B cell (primary cell): Measurements from ENCODE around the gene PTPRG. TPM values are rescaled to one million over a fixed set of nuclear protein-coding genes. Genes with fewer than 3 reads are reported as not detected.

Experiments used
- ATAC-seq: fragments of 200-7000 bp; cut with Tn5 transposase; one replicate; pipeline ENCODE4 v1.10.0; 2021; ENCODE audit warnings: low read depth, mild to moderate bottlenecking, moderate number of reproducible peaks, moderate library complexity
- CTCF ChIA-PET: fragments of 350-600 bp; sonication (Branson Sonifier 250); formaldehyde crosslinking; loops from one replicate; lab custom pipeline; 2021; ENCODE audit warnings: antibody characterized with exemption, inconsistent platforms; lab: Charles Lee
- POLR2A ChIA-PET: fragments of 350-600 bp; sonication (Branson Sonifier 250); formaldehyde crosslinking; loops from one replicate; lab custom pipeline; 2021; ENCODE audit warnings: antibody characterized with exemption; lab: Charles Lee
- DNase-seq: peaks from one replicate; pipeline ENCODE4 v3.0.0; 2013
- H2AFZ ChIP-seq: 2 replicates; pipeline ENCODE4 v1.6.1; 2012; ENCODE audit warnings: mild to moderate bottlenecking, low read depth, low read length; ENCODE audit not compliant: insufficient read depth, poor library complexity, severe bottlenecking
- H3K27ac ChIP-seq, 2 donors: 1 replicate in 1 of 2; 2 replicates in 1 of 2; pipeline ENCODE4 v1.5.1; 2012 to 2013; ENCODE audit warnings: low read length in 2 of 2, mild to moderate bottlenecking in 2 of 2, moderate library complexity in 1 of 2
- H3K27me3 ChIP-seq, 4 experiments: fragments of 200-600 bp in 1 of 4; sonication (generic) in 1 of 4; replicated peaks in 1 of 4; 1 replicate in 2 of 4; 2 replicates in 2 of 4; pipeline versions ENCODE4 v1.6.1 to v1.7.0; 2013 to 2016; ENCODE audit warnings: low read length in 3 of 4, mild to moderate bottlenecking in 2 of 4, mixed read lengths in 1 of 4, moderate library complexity in 1 of 4; ENCODE audit not compliant: insufficient read depth in 4 of 4, control insufficient read depth in 3 of 4; ENCODE audit errors: control extremely low read depth in 1 of 4
- H3K36me3 ChIP-seq, 2 experiments: replicated peaks in 1 of 2; 1 replicate in 1 of 2; 2 replicates in 1 of 2; pipeline versions ENCODE4 v1.6.1 to v1.7.1; 2013; ENCODE audit warnings: low read length in 1 of 2; ENCODE audit not compliant: insufficient read depth in 2 of 2, control insufficient read depth in 1 of 2; ENCODE audit errors: control extremely low read depth in 1 of 2, extremely low read depth in 1 of 2
- H3K4me1 ChIP-seq, 2 donors: fragments of 200-600 bp in 1 of 2; sonication (generic) in 1 of 2; 1 replicate in 1 of 2; 2 replicates in 1 of 2; pipeline versions ENCODE4 v1.5.1 to v1.6.1; 2013 to 2017; ENCODE audit warnings: low read length in 2 of 2; ENCODE audit not compliant: control insufficient read depth in 2 of 2, insufficient read depth in 2 of 2
- H3K4me2 ChIP-seq: replicated peaks from 2 replicates; pipeline ENCODE3; 2012; ENCODE audit warnings: mild to moderate bottlenecking, low read depth, low read length; ENCODE audit not compliant: poor library complexity, severe bottlenecking
- H3K4me3 ChIP-seq, 5 experiments: fragments of 200-600 bp in 1 of 5; sonication (generic) in 1 of 5; 1 replicate in 3 of 5; 2 replicates in 2 of 5; pipeline versions ENCODE4 v1.5.1 to v1.7.0; 2011 to 2016; ENCODE audit warnings: low read length in 4 of 5, mild to moderate bottlenecking in 4 of 5, low read depth in 2 of 5, control low read depth in 1 of 5, moderate library complexity in 1 of 5; ENCODE audit not compliant: insufficient read depth in 1 of 5; ENCODE audit errors: control extremely low read depth in 1 of 5, extremely low read depth in 1 of 5
- H3K79me2 ChIP-seq: fragments of 200-600 bp; sonication (generic); one replicate; pipeline ENCODE4 v1.6.0; 2016; ENCODE audit warnings: low read length; ENCODE audit not compliant: control insufficient read depth, insufficient read depth
- H3K9ac ChIP-seq: fragments of 200-600 bp; sonication (generic); 2 replicates; pipeline ENCODE4 v1.6.1; 2017; ENCODE audit warnings: mild to moderate bottlenecking, low read length, moderate library complexity
- H3K9me3 ChIP-seq, 3 donors: one replicate each; pipeline versions ENCODE4 v1.6.1 to v1.7.1; 2013; ENCODE audit warnings: low read length in 2 of 3; ENCODE audit not compliant: control insufficient read depth in 2 of 3, insufficient read depth in 1 of 3; ENCODE audit errors: control extremely low read depth in 1 of 3
- H4K20me1 ChIP-seq: 2 replicates; pipeline ENCODE4 v1.6.0; 2012; ENCODE audit warnings: mild to moderate bottlenecking, low read length; ENCODE audit not compliant: insufficient read depth, control insufficient read depth, poor library complexity, severe bottlenecking
- H3K27ac Mint-ChIP-seq: one replicate; pipeline ENCODE4 v1.8.0; 2021; ENCODE audit warnings: mixed read lengths
- H3K27me3 Mint-ChIP-seq: one replicate; pipeline ENCODE4 v1.8.0; 2021; ENCODE audit warnings: mixed read lengths
- H3K4me1 Mint-ChIP-seq: one replicate; pipeline ENCODE4 v1.8.0; 2021; ENCODE audit warnings: mixed read lengths
- H3K4me3 Mint-ChIP-seq: one replicate; pipeline ENCODE4 v1.8.0; 2021; ENCODE audit warnings: mixed read lengths
- H3K9me3 Mint-ChIP-seq: one replicate; pipeline ENCODE4 v1.8.0; 2022; ENCODE audit warnings: mixed read lengths; ENCODE audit not compliant: insufficient read depth
- EZH2 ChIP-seq: IDR thresholded peaks from 2 replicates; pipeline ENCODE4 v1.6.1; 2012; ENCODE audit warnings: borderline replicate concordance, low read depth, mild to moderate bottlenecking, moderate library complexity, low read length; ENCODE audit not compliant: insufficient read depth, poor library complexity, severe bottlenecking
- WGBS: methylation state at CpG from one replicate; pipeline ENCODE4 v1.1.5; 2013; ENCODE audit warnings: missing lambda C conversion rate; ENCODE audit not compliant: insufficient coverage; 5-methylcytosine and 5-hydroxymethylcytosine counted together
- intact Hi-C: fragments of 100-400 bp; cut with micrococcal nuclease; formaldehyde crosslinking; loops from one replicate; pipeline ENCODE4 v1.10.0; 2022
- polyA plus RNA-seq: library from polyadenylated mRNA; depleted of rRNA; stranded (reverse); fragments of >200 nt; gene quantifications from 2 replicates; pipeline ENCODE4 v1.2.3, GENCODE V29; 2012
- total RNA-seq, 2 donors: library from RNA; stranded (reverse); fragments of 120-200 nt in 1 of 2; gene quantifications; 1 replicate in 1 of 2; 2 replicates in 1 of 2; pipeline versions ENCODE4 v1.2.3 to v1.2.4, GENCODE V29; 2013 to 2022
- TF ChIP-seq, protein P1 (sequence below): fragments of 200-600 bp; IDR thresholded peaks from one replicate; pipeline ENCODE4 v1.8.0; 2022; ENCODE audit warnings: antibody characterized with exemption, mild to moderate bottlenecking

Gene PTPRG
- total and polyA plus RNA-seq, 2 donors (not counting 1 experiment from before 2014, with no cell fraction given), result 0.12 to 1.3 TPM

GRCh38 chr3:61925721-61926120, 364.4 kb downstream of the PTPRG start:
- CTCF ChIA-PET, result no interaction called here
- H3K9me3 ChIP-seq, result no peaks in the 10 kb centered on the region
- intact Hi-C loops, result no loop called here
- no peaks in the 10 kb centered on the region for H3K4me1 Mint-ChIP-seq
- H3K4me3 Mint-ChIP-seq, result no peak overlapping the region
- no peak overlapping the region for H3K27ac Mint-ChIP-seq
- DNase-seq (no peak), ATAC-seq (no peak)
- H3K36me3 ChIP-seq, result no peaks in the 10 kb centered on the region
- no peak overlapping the region for H3K9ac ChIP-seq
- no peaks in the 10 kb centered on the region for H3K79me2 ChIP-seq
- H2AFZ ChIP-seq, result no peak overlapping the region
- no peak overlapping the region for H3K4me2 ChIP-seq
- 100% methylated on average over 1 of the region's 5 CpGs for WGBS
- peaks cover 3% of the 10 kb centered on the region for H3K27me3 Mint-ChIP-seq
- POLR2A ChIA-PET, result no interaction called here
- H3K27me3 ChIP-seq, result no peaks in the 10 kb centered on the region
- no peak overlapping the region for H3K4me3 ChIP-seq
- no peaks in the 10 kb centered on the region for H3K9me3 Mint-ChIP-seq
- TF ChIP-seq, protein P1, sequence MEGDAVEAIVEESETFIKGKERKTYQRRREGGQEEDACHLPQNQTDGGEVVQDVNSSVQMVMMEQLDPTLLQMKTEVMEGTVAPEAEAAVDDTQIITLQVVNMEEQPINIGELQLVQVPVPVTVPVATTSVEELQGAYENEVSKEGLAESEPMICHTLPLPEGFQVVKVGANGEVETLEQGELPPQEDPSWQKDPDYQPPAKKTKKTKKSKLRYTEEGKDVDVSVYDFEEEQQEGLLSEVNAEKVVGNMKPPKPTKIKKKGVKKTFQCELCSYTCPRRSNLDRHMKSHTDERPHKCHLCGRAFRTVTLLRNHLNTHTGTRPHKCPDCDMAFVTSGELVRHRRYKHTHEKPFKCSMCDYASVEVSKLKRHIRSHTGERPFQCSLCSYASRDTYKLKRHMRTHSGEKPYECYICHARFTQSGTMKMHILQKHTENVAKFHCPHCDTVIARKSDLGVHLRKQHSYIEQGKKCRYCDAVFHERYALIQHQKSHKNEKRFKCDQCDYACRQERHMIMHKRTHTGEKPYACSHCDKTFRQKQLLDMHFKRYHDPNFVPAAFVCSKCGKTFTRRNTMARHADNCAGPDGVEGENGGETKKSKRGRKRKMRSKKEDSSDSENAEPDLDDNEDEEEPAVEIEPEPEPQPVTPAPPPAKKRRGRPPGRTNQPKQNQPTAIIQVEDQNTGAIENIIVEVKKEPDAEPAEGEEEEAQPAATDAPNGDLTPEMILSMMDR, result no peak
- TF ChIP-seq EZH2, result no peak
- no peak overlapping the region for H3K27ac ChIP-seq
- H3K4me1 ChIP-seq, result no peaks in the 10 kb centered on the region
- H4K20me1 ChIP-seq, result no peaks in the 10 kb centered on the region

DNA sequence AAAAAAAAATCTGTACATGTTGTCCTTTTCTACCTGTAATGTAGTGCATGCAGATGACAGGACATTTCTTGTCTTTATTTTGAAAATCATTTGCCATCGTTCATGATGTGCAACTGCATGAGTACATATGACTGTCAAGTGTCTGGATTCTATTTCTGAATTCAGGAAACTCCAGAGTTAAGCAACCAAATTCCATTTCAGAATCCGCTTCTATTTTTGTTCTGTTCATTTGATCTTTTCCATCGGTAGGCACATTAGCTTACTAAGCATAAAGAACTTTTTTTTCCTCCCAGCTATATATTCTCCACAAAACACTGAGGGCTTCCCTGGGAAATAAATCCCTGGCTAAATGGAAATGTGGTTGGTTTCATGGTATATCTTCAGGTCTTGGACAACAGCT, 365.6 kb downstream of the PTPRG start:
- H3K4me1 Mint-ChIP-seq, result no peaks in the 10 kb centered on the region
- Histone ChIP-seq H3K4me2 (no peak overlapping the region), H3K27me3 (no peaks in the 10 kb centered on the region), H2AFZ (no peak overlapping the region), H4K20me1 (no peaks in the 10 kb centered on the region), H3K27ac (no peak overlapping the region), H3K9me3 (no peaks in the 10 kb centered on the region), H3K4me3 (no peak overlapping the region), H3K4me1 (no peaks in the 10 kb centered on the region), H3K9ac (no peak overlapping the region), H3K36me3 (no peaks in the 10 kb centered on the region), H3K79me2 (no peaks in the 10 kb centered on the region)
- intact Hi-C loops, result no loop called here
- H3K27me3 Mint-ChIP-seq, result peaks cover 3% of the 10 kb centered on the region
- 71% methylated on average over 1 of the region's 3 CpGs for WGBS
- TF ChIP-seq, protein P1, result no peak
- TF ChIP-seq EZH2, result no peak
- no peak overlapping the region for H3K4me3 Mint-ChIP-seq
- POLR2A ChIA-PET, result no interaction called here
- no peak overlapping the region for H3K27ac Mint-ChIP-seq
- H3K9me3 Mint-ChIP-seq, result no peaks in the 10 kb centered on the region
- CTCF ChIA-PET, result interaction anchor here (1.4 kb wide), 1 partner anchor 9 kb away, joined by 7 read pairs; no protein-coding TSS in a partner anchor
- ATAC-seq, result no peak
- no peak for DNase-seq
